GM12873 (cell line): ENCODE results near the gene MDFI.

Experiments
- CTCF ChIP-seq: IDR thresholded peaks from 2 replicates; pipeline ENCODE4 v1.5.1; 2012; ENCODE audit warnings: low read depth, mild to moderate bottlenecking, moderate library complexity, low read length, control low read depth; ENCODE audit not compliant: insufficient read depth; ENCODE audit errors: missing control alignments

Gene MDFI

GRCh38 chr6:41675176-41675775 is 37.0 kb downstream of the MDFI start:
- no peak for TF ChIP-seq CTCF

- no peak for TF ChIP-seq CTCF
Observed at GRCh38 chr6:41675992-41676391, 37.7 kb downstream of the MDFI start.

- TF ChIP-seq CTCF, result no peak
Observed at GRCh38 chr6:41676431-41676830, 38.2 kb downstream of the MDFI start.

- TF ChIP-seq CTCF, result no peak
Observed at GRCh38 chr6:41677124-41677921, 39.1 kb downstream of the MDFI start.

GRCh38 chr6:41678511-41679084 is 40.3 kb downstream of the MDFI start:
- TF ChIP-seq CTCF, result no peak

- no peak for TF ChIP-seq CTCF
Observed at GRCh38 chr6:41679696-41680095, 41.4 kb downstream of the MDFI start.

- TF ChIP-seq CTCF, result no peak
Observed at GRCh38 chr6:41680182-41680965, 42.1 kb downstream of the MDFI start.
